Liver (tissue), 9 donors: ENCODE results near the gene CERT1. TPM values are rescaled to one million over a fixed set of nuclear protein-coding genes. Genes with fewer than 3 reads are reported as not detected.

Source experiments
- DNase-seq: peaks from one replicate; pipeline ENCODE4 v3.0.0-alpha.2; 2017; ENCODE audit warnings: low spot score
- H3K27ac ChIP-seq, 2 donors: one replicate each; pipeline ENCODE4 v1.7.0; 2013; ENCODE audit warnings: inconsistent platforms in 2 of 2, low read length in 2 of 2, control low read depth in 1 of 2, low read depth in 1 of 2, mild to moderate bottlenecking in 1 of 2
- H3K27me3 ChIP-seq, 4 donors: one replicate each; pipeline versions ENCODE4 v1.6.1 to v1.7.0; 2013; ENCODE audit warnings: low read length in 3 of 4, inconsistent platforms in 1 of 4, mild to moderate bottlenecking in 1 of 4, moderate library complexity in 1 of 4; ENCODE audit not compliant: control insufficient read depth in 4 of 4, insufficient read depth in 4 of 4
- H3K36me3 ChIP-seq, 4 donors: one replicate each; pipeline versions ENCODE4 v1.6.1 to v1.7.0; 2013; ENCODE audit warnings: low read length in 3 of 4, mild to moderate bottlenecking in 3 of 4, low read depth in 1 of 4, moderate library complexity in 1 of 4; ENCODE audit not compliant: control insufficient read depth in 4 of 4, insufficient read depth in 3 of 4
- H3K4me1 ChIP-seq, 4 donors: one replicate each; pipeline versions ENCODE4 v1.6.1 to v1.7.0; 2013; ENCODE audit warnings: low read length in 3 of 4, mild to moderate bottlenecking in 3 of 4, moderate library complexity in 1 of 4; ENCODE audit not compliant: control insufficient read depth in 4 of 4, insufficient read depth in 4 of 4
- H3K4me3 ChIP-seq, 3 donors: one replicate each; pipeline versions ENCODE4 v1.6.1 to v1.7.0; 2013; ENCODE audit warnings: low read length in 3 of 3, control low read depth in 1 of 3, low read depth in 1 of 3, mild to moderate bottlenecking in 1 of 3
- H3K9ac ChIP-seq, 2 donors: one replicate each; pipeline ENCODE4 v1.7.0; 2013; ENCODE audit warnings: low read length in 2 of 2, mild to moderate bottlenecking in 2 of 2, moderate library complexity in 2 of 2, control low read depth in 1 of 2, low read depth in 1 of 2
- H3K9me3 ChIP-seq, 4 donors: one replicate each; pipeline versions ENCODE4 v1.6.1 to v1.7.0; 2013; ENCODE audit warnings: low read length in 3 of 4; ENCODE audit not compliant: control insufficient read depth in 4 of 4
- ATF3 ChIP-seq: IDR thresholded peaks from 2 replicates; pipeline ENCODE4 v1.6.1; 2016; ENCODE audit warnings: antibody characterized with exemption
- EGR1 ChIP-seq, 2 donors: IDR thresholded peaks; 2 replicates each; pipeline ENCODE4 v1.6.1; 2016 to 2018; ENCODE audit warnings: antibody characterized with exemption in 2 of 2, low read depth in 2 of 2
- FOXA1 ChIP-seq: IDR thresholded peaks from 2 replicates; pipeline ENCODE4 v1.6.1; 2016; ENCODE audit warnings: antibody characterized with exemption
- FOXA2 ChIP-seq: IDR thresholded peaks from 2 replicates; pipeline ENCODE4 v1.6.1; 2016; ENCODE audit warnings: antibody characterized with exemption
- GABPA ChIP-seq, 2 donors: IDR thresholded peaks in 1 of 2; conservative IDR thresholded peaks in 1 of 2; 2 replicates each; pipeline ENCODE4 v1.6.1; 2016; ENCODE audit warnings: antibody characterized with exemption in 2 of 2, mild to moderate bottlenecking in 1 of 2, moderate library complexity in 1 of 2
- HNF4A ChIP-seq, 2 donors: conservative IDR thresholded peaks; 2 replicates each; pipeline ENCODE4 v1.6.1; 2016; ENCODE audit warnings: antibody characterized with exemption in 2 of 2, mild to moderate bottlenecking in 2 of 2
- HNF4G ChIP-seq: IDR thresholded peaks from 2 replicates; pipeline ENCODE4 v1.6.1; 2016; ENCODE audit warnings: antibody characterized with exemption
- NR2F2 ChIP-seq: IDR thresholded peaks from 2 replicates; pipeline ENCODE4 v1.6.1; 2016; ENCODE audit warnings: antibody characterized with exemption
- REST ChIP-seq: IDR thresholded peaks from 2 replicates; pipeline ENCODE4 v1.6.1; 2016; ENCODE audit warnings: antibody characterized with exemption, mild to moderate bottlenecking
- RXRA ChIP-seq, 2 donors: IDR thresholded peaks; 2 replicates each; pipeline ENCODE4 v1.6.1; 2017 to 2018; ENCODE audit warnings: antibody characterized with exemption in 2 of 2, mild to moderate bottlenecking in 1 of 2
- TAF1 ChIP-seq: conservative IDR thresholded peaks from 2 replicates; pipeline ENCODE4 v1.6.1; 2016; ENCODE audit warnings: antibody characterized with exemption, mild to moderate bottlenecking
- YY1 ChIP-seq: IDR thresholded peaks from 2 replicates; pipeline ENCODE4 v1.6.1; 2016; ENCODE audit warnings: antibody characterized with exemption, mild to moderate bottlenecking
- ZBTB33 ChIP-seq: IDR thresholded peaks from 2 replicates; pipeline ENCODE4 v1.6.1; 2016; ENCODE audit warnings: antibody characterized with exemption
- WGBS: extraction: QIAGEN DNeasy Blood & Tissue Kit; methylation state at CpG from one replicate; pipeline ENCODE4 v1.1.7; 2013; 5-methylcytosine and 5-hydroxymethylcytosine counted together
- polyA plus RNA-seq, 2 donors: library from polyadenylated mRNA; stranded (reverse) in 1 of 2; unstranded in 1 of 2; fragments of 200-250 nt in 1 of 2; fragments of >200 nt in 1 of 2; fragmentation: Nextera tagmentation in 1 of 2; extraction: Ambion mirVana in 1 of 2; gene quantifications; one replicate each; pipeline versions ENCODE4 v1.2.1 to v1.2.3, GENCODE V29; 2013 to 2015
- total RNA-seq, 2 donors: library from RNA; depleted of rRNA; stranded (reverse); fragments of >200 nt; gene quantifications; one replicate each; pipeline ENCODE4 v1.2.3, GENCODE V29; 2014
- TF ChIP-seq, protein P1 (sequence below): IDR thresholded peaks from 2 replicates; pipeline ENCODE4 v1.6.1; 2016; ENCODE audit warnings: antibody characterized with exemption
- TF ChIP-seq, protein P2 (sequence below): fragments of 150-350 bp; IDR thresholded peaks from 2 replicates; pipeline ENCODE4 v1.5.1; 2017; ENCODE audit warnings: improper control_type of control experiment, low read depth, low read length; ENCODE audit not compliant: missing input control
- donor health status: healthy.
- donor health status: healthy.
- donor health status: healthy.
- donor health status: healthy.
- donor health status: healthy.

Gene CERT1
- total and polyA plus RNA-seq, 4 donors = 11.4 to 25.1 (median 16.8) TPM

DNA sequence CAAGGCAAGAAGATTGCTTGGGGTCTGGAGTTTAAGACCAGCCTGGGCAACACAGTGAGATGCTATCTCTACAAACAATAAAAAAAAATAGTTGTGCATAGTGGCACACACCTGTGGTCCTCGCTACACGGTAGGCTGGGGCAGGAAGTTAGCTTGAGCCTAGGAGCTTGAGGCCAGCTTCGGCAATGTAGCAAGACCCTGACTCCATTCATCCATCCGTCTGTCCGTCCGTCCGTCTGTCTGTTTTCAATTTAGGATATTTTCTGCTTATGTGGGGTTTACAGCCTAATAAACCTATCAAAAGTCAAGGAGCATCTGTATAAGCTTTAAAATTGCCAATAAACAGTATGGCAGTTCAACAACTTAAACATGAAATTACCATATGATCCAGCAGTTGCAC, 154.7 kb downstream of the CERT1 start:
- H3K4me1 ChIP-seq = peaks cover 0 to 4% (median 1%) of the 10 kb centered on the region in 4 donors
- peaks cover 13 to 84% (median 57%) of the 10 kb centered on the region in 4 donors for H3K36me3 ChIP-seq
- 88% methylated on average over 7 of the region's 7 CpGs for WGBS
- TF ChIP-seq, protein P1, sequence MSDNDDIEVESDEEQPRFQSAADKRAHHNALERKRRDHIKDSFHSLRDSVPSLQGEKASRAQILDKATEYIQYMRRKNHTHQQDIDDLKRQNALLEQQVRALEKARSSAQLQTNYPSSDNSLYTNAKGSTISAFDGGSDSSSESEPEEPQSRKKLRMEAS = no peak
- TF ChIP-seq YY1 = no peak
- no peak for TF ChIP-seq REST
- no peak for TF ChIP-seq ZBTB33
- no peaks in the 10 kb centered on the region for H3K27me3 ChIP-seq
- no peak overlapping the region for H3K9ac ChIP-seq
- H3K27ac ChIP-seq = no peak overlapping the region
- H3K4me3 ChIP-seq = no peak overlapping the region
- H3K9me3 ChIP-seq = no peaks in the 10 kb centered on the region
- DNase-seq = no peak

DNA sequence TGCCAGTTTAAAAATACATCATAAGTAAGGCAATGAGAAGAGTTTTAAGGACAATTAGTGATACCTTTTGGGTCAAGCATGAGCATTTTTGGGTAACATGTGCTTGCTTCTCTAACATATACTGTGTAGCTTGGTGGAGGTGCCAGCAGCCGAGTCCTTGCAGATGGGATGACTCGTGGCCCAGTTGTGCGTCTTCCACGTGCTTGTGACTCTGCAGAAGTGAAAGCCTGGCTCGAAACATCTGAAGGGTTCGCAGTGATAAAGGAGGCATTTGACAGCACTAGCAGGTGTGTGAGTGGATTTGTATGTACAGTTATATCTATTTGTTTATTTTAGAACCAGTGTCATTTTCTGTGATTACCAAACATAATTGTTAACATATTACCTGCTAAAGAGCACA, 156.2 kb downstream of the CERT1 start:
- no peak overlapping the region for H3K27ac ChIP-seq
- WGBS = 97% methylated on average over 6 of the region's 6 CpGs
- TF ChIP-seq EGR1 (IDR thresholded peaks at IDR 0.05; ENCODE audit: low read depth in 2 of 2) (no peak), RXRA (IDR thresholded peaks at IDR 0.05) (no peak), ATF3 (no peak), REST (no peak), YY1 (no peak), TAF1 (no peak), NR2F2 (no peak), FOXA1 (no peak), FOXA2 (no peak), HNF4G (no peak), HNF4A (conservative IDR thresholded peaks at IDR 0.05) (no peak), GABPA (IDR thresholded peaks at IDR 0.05 in 1 of 2, conservative IDR thresholded peaks at IDR 0.05 in 1 of 2) (no peak)
- TF ChIP-seq, protein P1 = no peak
- TF ChIP-seq, protein P2, sequence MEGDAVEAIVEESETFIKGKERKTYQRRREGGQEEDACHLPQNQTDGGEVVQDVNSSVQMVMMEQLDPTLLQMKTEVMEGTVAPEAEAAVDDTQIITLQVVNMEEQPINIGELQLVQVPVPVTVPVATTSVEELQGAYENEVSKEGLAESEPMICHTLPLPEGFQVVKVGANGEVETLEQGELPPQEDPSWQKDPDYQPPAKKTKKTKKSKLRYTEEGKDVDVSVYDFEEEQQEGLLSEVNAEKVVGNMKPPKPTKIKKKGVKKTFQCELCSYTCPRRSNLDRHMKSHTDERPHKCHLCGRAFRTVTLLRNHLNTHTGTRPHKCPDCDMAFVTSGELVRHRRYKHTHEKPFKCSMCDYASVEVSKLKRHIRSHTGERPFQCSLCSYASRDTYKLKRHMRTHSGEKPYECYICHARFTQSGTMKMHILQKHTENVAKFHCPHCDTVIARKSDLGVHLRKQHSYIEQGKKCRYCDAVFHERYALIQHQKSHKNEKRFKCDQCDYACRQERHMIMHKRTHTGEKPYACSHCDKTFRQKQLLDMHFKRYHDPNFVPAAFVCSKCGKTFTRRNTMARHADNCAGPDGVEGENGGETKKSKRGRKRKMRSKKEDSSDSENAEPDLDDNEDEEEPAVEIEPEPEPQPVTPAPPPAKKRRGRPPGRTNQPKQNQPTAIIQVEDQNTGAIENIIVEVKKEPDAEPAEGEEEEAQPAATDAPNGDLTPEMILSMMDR = no peak
- peaks cover 0 to under 1% (median 0%) of the 10 kb centered on the region in 4 donors for H3K4me1 ChIP-seq
- DNase-seq = no peak
- no peaks in the 10 kb centered on the region for H3K9me3 ChIP-seq
- peaks cover 13 to 91% (median 70%) of the 10 kb centered on the region in 4 donors for H3K36me3 ChIP-seq
- H3K4me3 ChIP-seq = no peak overlapping the region
- H3K9ac ChIP-seq = no peak overlapping the region
- H3K27me3 ChIP-seq = no peaks in the 10 kb centered on the region
